H9 (cell line): ENCODE data around the gene MRPS14. TPM values are rescaled to one million over a fixed set of nuclear protein-coding genes. Genes with fewer than 3 reads are reported as not detected.

Experiments
- DNase-seq: peaks from one replicate; pipeline ENCODE4 v3.0.0-alpha.2; 2017
- H2AFZ ChIP-seq: one replicate; pipeline ENCODE4 v1.6.1; 2013; ENCODE audit warnings: mild to moderate bottlenecking, low read length, control low read depth, moderate library complexity
- H2AK5ac ChIP-seq: 2 replicates; pipeline ENCODE4 v1.6.1; 2013; ENCODE audit warnings: low read length, control low read depth, mixed read lengths; ENCODE audit not compliant: insufficient read length
- H2BK120ac ChIP-seq: one replicate; pipeline ENCODE4 v1.6.1; 2013; ENCODE audit warnings: low read depth, mild to moderate bottlenecking, low read length, control low read depth, inconsistent platforms; ENCODE audit not compliant: poor library complexity, severe bottlenecking
- H2BK12ac ChIP-seq: 2 replicates; pipeline ENCODE4 v1.6.1; 2013; ENCODE audit warnings: low read length, control low read depth, mixed read lengths, low read depth; ENCODE audit not compliant: insufficient read length
- H2BK15ac ChIP-seq: 2 replicates; pipeline ENCODE4 v1.6.1; 2013; ENCODE audit warnings: low read depth, low read length, control low read depth
- H2BK20ac ChIP-seq: one replicate; pipeline ENCODE4 v1.6.1; 2013; ENCODE audit warnings: low read depth, mild to moderate bottlenecking, low read length, control low read depth, inconsistent platforms; ENCODE audit not compliant: poor library complexity, severe bottlenecking
- H2BK5ac ChIP-seq: 2 replicates; pipeline ENCODE4 v1.6.1; 2013; ENCODE audit warnings: low read length, control low read depth, mixed read lengths; ENCODE audit not compliant: insufficient read length
- H3K14ac ChIP-seq: 2 replicates; pipeline ENCODE4 v1.6.1; 2013; ENCODE audit warnings: low read length, control low read depth; ENCODE audit not compliant: insufficient read depth
- H3K18ac ChIP-seq: 2 replicates; pipeline ENCODE4 v1.6.1; 2013; ENCODE audit warnings: low read depth, mild to moderate bottlenecking, mixed read lengths, low read length, control low read depth; ENCODE audit not compliant: insufficient read length
- H3K23ac ChIP-seq: 2 replicates; pipeline ENCODE4 v1.6.1; 2013; ENCODE audit warnings: low read length, control low read depth, mixed read lengths, low read depth; ENCODE audit not compliant: insufficient read length
- H3K23me2 ChIP-seq: 2 replicates; pipeline ENCODE4 v1.6.1; 2013; ENCODE audit warnings: low read depth, mild to moderate bottlenecking, mixed read lengths, low read length, control low read depth; ENCODE audit not compliant: insufficient read length, poor library complexity, severe bottlenecking
- H3K27ac ChIP-seq: 2 replicates; pipeline ENCODE4 v1.5.1; 2013; ENCODE audit warnings: low read length, control low read depth, mixed read lengths, low read depth; ENCODE audit not compliant: insufficient read length
- H3K27me3 ChIP-seq: 2 replicates; pipeline ENCODE4 v1.6.1; 2013; ENCODE audit warnings: low read length, control low read depth, inconsistent platforms; ENCODE audit not compliant: insufficient read depth
- H3K4ac ChIP-seq: 2 replicates; pipeline ENCODE4 v1.6.1; 2013; ENCODE audit warnings: low read depth, mild to moderate bottlenecking, control low read depth, inconsistent platforms, low read length, moderate library complexity
- H3K4me1 ChIP-seq: 2 replicates; pipeline ENCODE4 v1.6.1; 2013; ENCODE audit warnings: low read length, control low read depth, inconsistent platforms; ENCODE audit not compliant: insufficient read depth
- H3K4me2 ChIP-seq: 2 replicates; pipeline ENCODE4 v1.6.1; 2013; ENCODE audit warnings: low read length, control low read depth, mixed read lengths; ENCODE audit not compliant: insufficient read length, insufficient read depth
- H3K56ac ChIP-seq: 2 replicates; pipeline ENCODE4 v1.6.1; 2013; ENCODE audit warnings: low read depth, mild to moderate bottlenecking, mixed read lengths, low read length, control low read depth; ENCODE audit not compliant: insufficient read length
- H3K79me1 ChIP-seq: 2 replicates; pipeline ENCODE4 v1.6.1; 2013; ENCODE audit warnings: low read depth, mild to moderate bottlenecking, moderate library complexity, low read length, control low read depth, inconsistent platforms; ENCODE audit not compliant: insufficient read depth, poor library complexity, severe bottlenecking
- H3K79me2 ChIP-seq: 2 replicates; pipeline ENCODE4 v1.6.1; 2013; ENCODE audit warnings: low read length, control low read depth, inconsistent platforms; ENCODE audit not compliant: insufficient read depth
- H3K9ac ChIP-seq: 2 replicates; pipeline ENCODE4 v1.6.1; 2013; ENCODE audit warnings: low read length, control low read depth, mixed read lengths; ENCODE audit not compliant: insufficient read length; ENCODE audit errors: extremely low read depth
- H3K9me3 ChIP-seq: one replicate; pipeline ENCODE4 v1.6.1; 2013; ENCODE audit warnings: low read depth, low read length, inconsistent platforms; ENCODE audit not compliant: control insufficient read depth
- H3T11ph ChIP-seq: one replicate; pipeline ENCODE4 v1.6.1; 2013; ENCODE audit warnings: mild to moderate bottlenecking, low read length, control low read depth, inconsistent platforms
- H4K20me1 ChIP-seq: one replicate; pipeline ENCODE4 v1.6.1; 2013; ENCODE audit not compliant: control insufficient read depth, insufficient read length, insufficient read depth
- H4K5ac ChIP-seq: 2 replicates; pipeline ENCODE4 v1.6.1; 2013; ENCODE audit warnings: low read depth, mild to moderate bottlenecking, mixed read lengths, low read length, control low read depth; ENCODE audit not compliant: insufficient read length
- H4K8ac ChIP-seq: replicated peaks from 2 replicates; pipeline ENCODE4 v1.6.1; 2013; ENCODE audit warnings: low read length, control low read depth, mixed read lengths, low read depth; ENCODE audit not compliant: insufficient read length
- H4K91ac ChIP-seq: 2 replicates; pipeline ENCODE4 v1.6.1; 2013; ENCODE audit warnings: low read depth, mild to moderate bottlenecking, moderate library complexity, mixed read lengths, low read length, control low read depth; ENCODE audit not compliant: insufficient read length
- H3K27ac Mint-ChIP-seq, 3 experiments: 2 replicates in 2 of 3; 3 replicates in 1 of 3; pipeline ENCODE4 v1.8.0; 2020 to 2021; ENCODE audit warnings: mixed read lengths in 3 of 3, mild to moderate bottlenecking in 1 of 3, moderate library complexity in 1 of 3
- H3K27me3 Mint-ChIP-seq: 2 replicates; pipeline ENCODE4 v1.8.0; 2021; ENCODE audit warnings: low read depth, mild to moderate bottlenecking, moderate library complexity, mixed read lengths
- H3K36me3 Mint-ChIP-seq, 3 experiments: 2 replicates in 2 of 3; 3 replicates in 1 of 3; pipeline ENCODE4 v1.8.0; 2020 to 2021; ENCODE audit warnings: low read depth in 3 of 3, mixed read lengths in 3 of 3; ENCODE audit not compliant: insufficient read depth in 1 of 3
- H3K4me1 Mint-ChIP-seq, 2 experiments: 2 replicates each; pipeline ENCODE4 v1.8.0; 2020; ENCODE audit warnings: mixed read lengths in 2 of 2
- H3K4me3 Mint-ChIP-seq, 2 experiments: 2 replicates in 1 of 2; 3 replicates in 1 of 2; pipeline ENCODE4 v1.8.0; 2020 to 2021; ENCODE audit warnings: mild to moderate bottlenecking in 2 of 2, mixed read lengths in 2 of 2, moderate library complexity in 1 of 2
- H3K9me3 Mint-ChIP-seq, 2 experiments: 2 replicates in 1 of 2; 3 replicates in 1 of 2; pipeline ENCODE4 v1.8.0; 2020; ENCODE audit warnings: mild to moderate bottlenecking in 2 of 2, mixed read lengths in 2 of 2, moderate library complexity in 1 of 2
- CTCF ChIP-seq: fragments of 200-600 bp; sonication (generic); conservative IDR thresholded peaks from 3 replicates; pipeline ENCODE4 v1.8.0; 2021; ENCODE audit warnings: antibody characterized with exemption, mild to moderate bottlenecking
- WGBS: extraction: QIAGEN DNeasy Blood & Tissue Kit; methylation state at CpG from one replicate; pipeline ENCODE4 v1.1.7; 2013; ENCODE audit warnings: missing lambda C conversion rate, low lambda C conversion rate, mixed read lengths; ENCODE audit not compliant: insufficient read length; ENCODE audit errors: extremely low coverage; 5-methylcytosine and 5-hydroxymethylcytosine counted together
- total RNA-seq: library from RNA; stranded (reverse); gene quantifications from 2 replicates; pipeline ENCODE4 v1.2.1, GENCODE V29; 2021

The MRPS14 gene
- total RNA-seq, 1 experiment from 2014 or later: 30.6 TPM

- Histone ChIP-seq H3K79me2 (no peaks in the 10 kb centered on the region), H2AFZ (no peak overlapping the region), H3K18ac (no peak overlapping the region), H2BK15ac (no peak overlapping the region), H4K8ac (no peak overlapping the region), H3K79me1 (no peaks in the 10 kb centered on the region), H2BK5ac (no peak overlapping the region), H2BK12ac (no peak overlapping the region), H2BK120ac (no peak overlapping the region), H2BK20ac (no peak overlapping the region), H4K91ac (no peak overlapping the region), H3K23ac (no peak overlapping the region), H3K56ac (no peak overlapping the region), H3T11ph (no peak overlapping the region), H2AK5ac (no peak overlapping the region), H4K5ac (no peak overlapping the region), H4K20me1 (no peaks in the 10 kb centered on the region), H3K4me1 (no peaks in the 10 kb centered on the region), H3K4ac (no peak overlapping the region), H3K14ac (no peak overlapping the region), H3K9me3 (no peaks in the 10 kb centered on the region), H3K23me2 (no peaks in the 10 kb centered on the region), H3K27me3 (no peaks in the 10 kb centered on the region), H3K9ac (no peak overlapping the region), H3K4me2 (no peak overlapping the region), H3K27ac (no peak overlapping the region)
- Mint-ChIP-seq H3K36me3 (no peaks in the 10 kb centered on the region), H3K9me3 (peaks cover 0 to 2% of the 10 kb centered on the region in 2 experiments; a peak in 1 of 5 replicates), H3K27me3 (no peaks in the 10 kb centered on the region; the same call in 1 of the 2 replicates), H3K4me3 (no peak overlapping the region), H3K27ac (no peak overlapping the region), H3K4me1 (peaks cover 6 to 7% of the 10 kb centered on the region in 2 experiments)
- TF ChIP-seq CTCF: no peak
- DNase-seq: no peak
- WGBS: no CpG with 5 or more reads among the region's 2 CpGs
These were observed 39.6 kb upstream of the MRPS14 start for GRCh38 chr1:175062858-175063257.
